Measurements from ENCODE around the gene FIG4. TPM values are rescaled to one million over a fixed set of nuclear protein-coding genes. Genes with fewer than 3 reads are reported as not detected.

The FIG4 gene
- total and polyA plus RNA-seq, 2 of the 13 experiments (the other 11 are each of a cell fraction or from before 2014, with no cell fraction given): 5.5 to 7.9 TPM

- no peak for TF ChIP-seq ZNF275 (CRISPR knock-in tag; IDR thresholded peaks at IDR 0.05; ENCODE audit: borderline replicate concordance)
- no peak for TF ChIP-seq SALL2 (CRISPR knock-in tag; IDR thresholded peaks at IDR 0.05)
- TF ChIP-seq TEF (CRISPR knock-in tag; IDR thresholded peaks at IDR 0.05): no peak
- no peak for TF ChIP-seq ZNF44 (CRISPR knock-in tag; IDR thresholded peaks at IDR 0.05)
- no peak for TF ChIP-seq GPN1 (CRISPR knock-in tag; IDR thresholded peaks at IDR 0.05; ENCODE audit: borderline replicate concordance)
- no peak for TF ChIP-seq REST (IDR thresholded peaks at IDR 0.05; ENCODE audit: borderline replicate concordance in 1 of 2, low read depth in 1 of 2, low read length in 2 of 2)
- TF ChIP-seq ZNF616 (CRISPR knock-in tag; IDR thresholded peaks at IDR 0.05; ENCODE audit: low read depth): no peak
- TF ChIP-seq PAXIP1 (CRISPR knock-in tag; conservative IDR thresholded peaks at IDR 0.05): no peak
- TF ChIP-seq ZNF230 (CRISPR knock-in tag; IDR thresholded peaks at IDR 0.05): 0 out of 2 replicates have a peak, but pooled peaks have one; percentile 36
- TF ChIP-seq ZNF292 (CRISPR knock-in tag; IDR thresholded peaks at IDR 0.05; ENCODE audit: borderline replicate concordance, low read depth): no peak
- no peak for TF ChIP-seq KLF15 (CRISPR knock-in tag; IDR thresholded peaks at IDR 0.05; ENCODE audit: borderline replicate concordance)
- TF ChIP-seq ZNF432 (CRISPR knock-in tag; IDR thresholded peaks at IDR 0.05; ENCODE audit: borderline replicate concordance): no peak
- no peak for TF ChIP-seq ZNF547 (CRISPR knock-in tag; IDR thresholded peaks at IDR 0.05)
- no peak for TF ChIP-seq KLF9 (CRISPR knock-in tag; IDR thresholded peaks at IDR 0.05; ENCODE audit: low read depth)
- TF ChIP-seq SNAPC5 (CRISPR knock-in tag; IDR thresholded peaks at IDR 0.05; ENCODE audit: borderline replicate concordance): no peak
- no peak for TF ChIP-seq KMT2B (CRISPR knock-in tag; IDR thresholded peaks at IDR 0.05)
- TF ChIP-seq TP53 (CRISPR knock-in tag; conservative IDR thresholded peaks at IDR 0.05): no peak
- TF ChIP-seq IRF9 (CRISPR knock-in tag; IDR thresholded peaks at IDR 0.05; ENCODE audit: borderline replicate concordance): no peak
- no peak for TF ChIP-seq TSC22D2 (CRISPR knock-in tag; IDR thresholded peaks at IDR 0.05; ENCODE audit: borderline replicate concordance)
- TF ChIP-seq SAP130 (CRISPR knock-in tag; IDR thresholded peaks at IDR 0.05; ENCODE audit: low read depth): no peak
These were observed 14.2 kb downstream of the FIG4 start (continued) for GRCh38 chr6:109705258-109705657.

Measured in HepG2 (cell line).